Activated naive CD8-positive, alpha-beta T cell treated with anti-CD3 and anti-CD28 coated beads, Interleukin-2, amount 10 ng/mL, durations not matched to agents 7 days and 5 days (primary cell): ENCODE results near the gene STAU1. TPM values are rescaled to one million over a fixed set of nuclear protein-coding genes. Genes with fewer than 3 reads are reported as not detected.
"Not testable (repeated sequence)": the region's sequence is repeated elsewhere in the genome, so short reads cannot be mapped to it uniquely, and the experiment has no call there.

Source experiments
- ATAC-seq: fragments of 150-1000 bp; cut with Tn5 transposase; one replicate; pipeline ENCODE4 v1.10.0; 2021; ENCODE audit warnings: low read depth, moderate library complexity
- POLR2A ChIA-PET: fragments of 350-600 bp; sonication (Branson Sonifier 250); formaldehyde crosslinking; loops from one replicate; lab custom pipeline; 2021; ENCODE audit warnings: antibody characterized with exemption; lab: Charles Lee
- DNase-seq: peaks from one replicate; pipeline ENCODE4 v3.0.0; 2021
- H3K27ac Mint-ChIP-seq: one replicate; pipeline ENCODE4 v1.8.0; 2022; ENCODE audit warnings: mild to moderate bottlenecking, mixed read lengths
- H3K27me3 Mint-ChIP-seq: one replicate; pipeline ENCODE4 v1.8.0; 2022; ENCODE audit warnings: mild to moderate bottlenecking, moderate library complexity, mixed read lengths
- H3K36me3 Mint-ChIP-seq: one replicate; pipeline ENCODE4 v1.8.0; 2021; ENCODE audit warnings: mild to moderate bottlenecking, mixed read lengths
- H3K4me1 Mint-ChIP-seq: one replicate; pipeline ENCODE4 v1.8.0; 2021; ENCODE audit warnings: mixed read lengths
- H3K4me3 Mint-ChIP-seq: one replicate; pipeline ENCODE4 v1.8.0; 2022; ENCODE audit warnings: mild to moderate bottlenecking, moderate library complexity, mixed read lengths
- H3K9me3 Mint-ChIP-seq: one replicate; pipeline ENCODE4 v1.8.0; 2021; ENCODE audit warnings: mixed read lengths
- total RNA-seq, 2 experiments: library from RNA; stranded (reverse); gene quantifications; one replicate each; pipeline ENCODE4 v1.2.3, GENCODE V29; 2021

The STAU1 gene
- total RNA-seq, 2 experiments from 2014 or later: 52.5 to 54.2 TPM

GRCh38 chr20:49169547-49169946 is 18.6 kb downstream of the STAU1 start:
- peaks cover 31% of the 10 kb centered on the region for H3K36me3 Mint-ChIP-seq

DNA sequence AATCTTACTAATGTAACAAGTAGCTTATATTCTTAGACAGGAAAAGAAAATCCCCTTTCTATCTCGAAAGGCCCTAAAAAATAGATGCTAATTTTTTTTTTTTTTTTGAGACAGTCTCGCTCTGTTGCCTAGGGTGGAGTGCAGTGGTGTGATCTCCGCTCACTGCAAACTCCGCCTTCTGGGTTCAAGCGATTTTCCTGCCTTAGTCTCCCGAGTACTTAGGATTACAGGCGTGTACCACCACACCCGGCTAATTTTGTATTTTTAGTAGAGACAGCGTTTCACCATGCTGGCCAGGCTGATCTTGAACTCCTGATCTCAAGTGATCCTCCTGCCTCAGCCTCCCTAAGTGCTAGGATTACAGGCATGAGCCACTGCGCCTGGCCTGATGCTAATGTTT is 19.3 kb downstream of the STAU1 start:
- not testable (repeated sequence) for H3K9me3 Mint-ChIP-seq, H3K27me3 Mint-ChIP-seq, DNase-seq, H3K27ac Mint-ChIP-seq, ATAC-seq
- Mint-ChIP-seq H3K4me3 (peak overlapping the region; percentile 8), H3K36me3 (peaks cover 33% of the 10 kb centered on the region), H3K4me1 (peaks cover 46% of the 10 kb centered on the region)
- POLR2A ChIA-PET: interaction anchor here (2.5 kb wide), 1 partner anchor 15 kb away, joined by 6 read pairs; no protein-coding TSS in a partner anchor

More at GRCh38 chr20:49169547-49169946, 18.6 kb downstream of the STAU1 start:
- Mint-ChIP-seq H3K27ac (no peak overlapping the region), H3K9me3 (no peaks in the 10 kb centered on the region), H3K4me3 (no peak overlapping the region), H3K27me3 (no peaks in the 10 kb centered on the region), H3K4me1 (peaks cover 47% of the 10 kb centered on the region)
- POLR2A ChIA-PET: interaction anchor here (0.7 kb wide), 1 partner anchor 50 kb away, joined by 3 read pairs; the partner anchor contains the start of gene DDX27
- no peak for DNase-seq
- ATAC-seq: no peak

- no peaks in the 10 kb centered on the region for H3K9me3 Mint-ChIP-seq
- H3K4me1 Mint-ChIP-seq: peaks cover 41% of the 10 kb centered on the region
- ATAC-seq: no peak
- peaks cover 28% of the 10 kb centered on the region for H3K36me3 Mint-ChIP-seq
- no peak for DNase-seq
- POLR2A ChIA-PET: interaction anchor here (0.6 to 2.8 kb wide), 6 partner anchors 10 to 733 kb away, joined by 3 to 20 read pairs (median 5); partner anchors contain the start of gene STAU1
- H3K4me3 Mint-ChIP-seq: peak overlapping the region; percentile 61
- peak overlapping the region; percentile 72 for H3K27ac Mint-ChIP-seq
- H3K27me3 Mint-ChIP-seq: no peaks in the 10 kb centered on the region
These were observed 20.2 kb downstream of the STAU1 start for GRCh38 chr20:49167811-49168507.

DNA sequence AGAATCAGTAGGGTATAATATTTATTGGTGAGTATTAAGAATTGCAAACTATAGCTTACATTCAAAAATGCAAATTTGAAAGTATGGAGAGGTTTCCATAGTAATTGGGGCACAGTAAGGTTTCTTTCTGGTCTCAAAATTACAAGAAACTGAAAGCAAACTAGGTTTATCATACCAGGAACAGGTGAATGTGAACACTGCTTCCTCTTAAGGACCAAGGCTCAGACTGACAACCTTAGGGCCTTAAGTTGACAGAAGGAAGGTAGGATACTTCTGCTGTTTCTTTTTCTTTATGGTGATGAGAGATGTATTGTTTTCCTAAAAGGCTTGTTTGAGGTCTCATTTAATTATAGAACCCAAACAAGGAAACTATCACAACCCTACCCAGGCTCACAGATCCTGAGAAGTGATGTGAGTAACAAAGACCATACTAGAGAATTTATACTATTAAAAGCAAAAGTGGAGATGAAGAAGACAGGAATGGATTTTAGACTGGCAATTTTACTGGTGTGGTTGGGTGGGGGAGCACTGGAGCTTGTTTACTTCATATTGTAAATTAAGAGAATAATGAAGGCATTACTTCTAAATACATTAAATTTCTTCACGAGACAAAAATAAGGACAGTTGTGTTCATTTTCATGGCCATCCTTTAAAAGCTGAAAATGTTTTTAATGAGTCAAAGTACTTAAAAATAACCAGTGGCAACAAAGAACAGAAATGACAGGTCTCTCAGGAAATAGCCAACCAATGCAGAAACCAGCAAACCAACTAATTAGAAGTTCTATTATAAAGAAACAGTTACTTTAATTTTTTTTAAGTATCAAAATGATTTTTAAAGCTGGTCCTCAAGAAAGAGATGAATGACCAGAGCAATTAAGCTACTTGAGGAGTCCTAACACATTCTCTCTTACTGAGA is 21.3 kb downstream of the STAU1 start:
- no peaks in the 10 kb centered on the region for H3K9me3 Mint-ChIP-seq
- H3K27me3 Mint-ChIP-seq: no peaks in the 10 kb centered on the region
- peak overlapping the region; percentile 76 for H3K4me3 Mint-ChIP-seq
- H3K27ac Mint-ChIP-seq: peak overlapping the region; percentile 80
- peak; percentile 87 for ATAC-seq
- POLR2A ChIA-PET: interaction anchor here (0.5 to 2.8 kb wide), 5 partner anchors 13 to 52 kb away, joined by 3 to 20 read pairs (median 6); partner anchors contain the start of genes DDX27 and STAU1
- peaks cover 29% of the 10 kb centered on the region for H3K36me3 Mint-ChIP-seq
- peaks cover 37% of the 10 kb centered on the region for H3K4me1 Mint-ChIP-seq
- no peak for DNase-seq

- POLR2A ChIA-PET: interaction anchor here (0.7 to 2.8 kb wide), 2 partner anchors 9 to 22 kb away, joined by 4 to 20 read pairs; partner anchors contain the start of gene STAU1
- Mint-ChIP-seq H3K4me3 (peak overlapping the region; percentile 31), H3K27ac (peak overlapping the region; percentile 80), H3K9me3 (no peaks in the 10 kb centered on the region), H3K36me3 (peaks cover 26% of the 10 kb centered on the region), H3K4me1 (peaks cover 41% of the 10 kb centered on the region), H3K27me3 (no peaks in the 10 kb centered on the region)
- ATAC-seq: no peak
- DNase-seq: no peak
These were observed 22.5 kb downstream of the STAU1 start for GRCh38 chr20:49165611-49166010.

DNA sequence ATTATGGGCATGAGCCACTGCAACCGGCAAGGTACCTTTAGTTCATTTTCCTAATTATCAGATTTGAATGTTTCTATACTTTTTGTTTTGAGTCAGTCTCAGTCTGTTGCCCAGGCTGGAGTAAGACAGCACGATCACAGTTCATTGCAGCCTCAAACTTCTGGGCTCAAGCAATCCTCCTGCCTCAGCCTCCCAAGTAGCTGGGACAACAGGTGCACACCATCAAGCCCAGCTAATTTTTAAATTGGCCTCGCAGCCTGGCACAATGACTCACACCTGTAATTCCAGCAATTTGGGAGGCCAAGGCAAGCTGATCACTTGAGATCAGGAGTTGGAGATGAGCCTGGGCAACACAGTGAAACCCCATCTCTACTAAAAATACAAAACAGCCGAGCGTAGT is 24.4 kb downstream of the STAU1 start:
- peaks cover 37% of the 10 kb centered on the region for H3K4me1 Mint-ChIP-seq
- H3K27ac Mint-ChIP-seq: no peak overlapping the region
- no peak overlapping the region for H3K4me3 Mint-ChIP-seq
- DNase-seq (no peak), ATAC-seq (no peak)
- no peaks in the 10 kb centered on the region for H3K9me3 Mint-ChIP-seq
- POLR2A ChIA-PET: no interaction called here
- peaks cover 31% of the 10 kb centered on the region for H3K36me3 Mint-ChIP-seq
- H3K27me3 Mint-ChIP-seq: no peaks in the 10 kb centered on the region

- peaks cover 38% of the 10 kb centered on the region for H3K36me3 Mint-ChIP-seq
These were observed 26.5 kb downstream of the STAU1 start for GRCh38 chr20:49161428-49162152.

DNA sequence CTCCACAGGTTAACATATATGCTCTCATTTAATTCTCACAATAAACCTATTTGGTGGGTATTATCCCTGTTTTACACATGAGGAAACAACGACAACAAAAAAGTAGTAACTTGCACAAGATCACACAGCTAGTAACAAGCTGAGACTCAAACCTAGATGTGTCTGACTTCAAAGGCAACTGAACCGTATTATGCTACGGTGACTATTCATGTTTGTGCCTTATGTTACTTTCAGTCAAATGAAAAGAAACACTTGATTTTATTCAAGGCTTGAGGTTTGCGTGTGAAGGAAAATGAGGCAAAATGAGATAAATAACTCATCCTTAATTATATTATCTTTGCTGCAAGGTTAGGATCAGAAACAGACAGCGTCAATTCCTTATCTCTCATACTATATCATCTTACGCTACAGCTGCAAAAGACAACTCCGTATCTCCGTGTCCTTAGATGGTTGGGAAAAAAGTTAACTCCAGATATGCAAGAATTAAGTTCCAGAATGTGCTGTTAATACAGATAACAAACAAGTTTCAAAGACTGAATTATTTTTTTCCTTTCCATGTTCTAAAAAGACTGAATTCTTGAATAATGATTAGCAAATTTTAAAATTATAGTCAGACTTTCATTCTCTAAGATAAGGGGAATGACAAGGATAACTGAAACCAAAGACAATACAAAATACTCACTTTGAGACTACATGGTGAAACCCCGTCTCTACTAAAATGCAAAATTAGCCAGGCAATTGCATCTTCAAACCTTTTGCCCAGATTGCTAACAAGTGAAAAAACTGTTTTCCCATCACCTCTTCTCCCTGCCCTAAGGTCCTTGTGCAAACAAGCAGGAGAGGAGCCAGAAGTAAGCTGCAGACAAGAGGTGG is 27.8 kb downstream of the STAU1 start:
- H3K9me3 Mint-ChIP-seq: no peaks in the 10 kb centered on the region
- DNase-seq (no peak), ATAC-seq (no peak)
- H3K4me3 Mint-ChIP-seq: no peak overlapping the region
- no peaks in the 10 kb centered on the region for H3K27me3 Mint-ChIP-seq
- peaks cover 32% of the 10 kb centered on the region for H3K36me3 Mint-ChIP-seq
- POLR2A ChIA-PET: interaction anchor here (0.8 kb wide), 1 partner anchor 33 kb away, joined by 3 read pairs; no protein-coding TSS in a partner anchor
- no peak overlapping the region for H3K27ac Mint-ChIP-seq
- H3K4me1 Mint-ChIP-seq: peaks cover 21% of the 10 kb centered on the region

More at GRCh38 chr20:49161428-49162152, 26.5 kb downstream of the STAU1 start:
- Mint-ChIP-seq H3K9me3 (no peaks in the 10 kb centered on the region), H3K27ac (no peak overlapping the region), H3K4me1 (peaks cover 24% of the 10 kb centered on the region), H3K4me3 (no peak overlapping the region), H3K27me3 (no peaks in the 10 kb centered on the region)
- DNase-seq (no peak), ATAC-seq (no peak)
- POLR2A ChIA-PET: interaction anchor here (0.8 kb wide), 1 partner anchor 34 kb away, joined by 3 read pairs; no protein-coding TSS in a partner anchor

- Mint-ChIP-seq H3K27me3 (no peaks in the 10 kb centered on the region), H3K36me3 (peaks cover 31% of the 10 kb centered on the region), H3K4me3 (no peak overlapping the region), H3K27ac (no peak overlapping the region), H3K4me1 (peaks cover 25% of the 10 kb centered on the region), H3K9me3 (no peaks in the 10 kb centered on the region)
- no peak for DNase-seq
- POLR2A ChIA-PET: no interaction called here
- no peak for ATAC-seq
These were observed 31.0 kb downstream of the STAU1 start for GRCh38 chr20:49157146-49157545.

DNA sequence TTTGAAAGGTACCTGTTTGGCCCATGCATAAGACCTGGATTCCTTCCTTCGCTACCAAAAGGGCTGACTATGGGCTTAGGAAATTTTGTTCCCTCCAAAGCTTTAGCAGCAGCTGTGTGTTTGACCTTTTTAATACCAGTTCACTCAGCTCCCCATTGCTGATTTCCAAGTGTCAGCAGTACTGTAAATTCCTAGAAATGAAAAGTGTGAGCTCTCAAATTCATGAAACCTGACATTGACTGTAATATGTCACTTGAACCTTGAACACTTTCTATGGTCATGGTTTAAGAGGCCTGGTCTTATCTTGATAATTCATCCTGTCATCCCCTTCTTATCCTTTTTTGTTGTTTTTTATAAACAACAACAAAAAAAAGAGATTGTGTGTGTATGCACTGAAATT is 31.7 kb downstream of the STAU1 start:
- POLR2A ChIA-PET: interaction anchor here (0.8 kb wide), 1 partner anchor 9 kb away, joined by 4 read pairs; no protein-coding TSS in a partner anchor
- Mint-ChIP-seq H3K4me1 (peaks cover 22% of the 10 kb centered on the region), H3K4me3 (no peak overlapping the region), H3K36me3 (peaks cover 28% of the 10 kb centered on the region), H3K9me3 (no peaks in the 10 kb centered on the region), H3K27me3 (no peaks in the 10 kb centered on the region), H3K27ac (no peak overlapping the region)
- no peak for DNase-seq
- no peak for ATAC-seq

- POLR2A ChIA-PET: no interaction called here
These were observed 36.7 kb downstream of the STAU1 start for GRCh38 chr20:49151436-49151835.

More at GRCh38 chr20:49151436-49151835, 36.7 kb downstream of the STAU1 start:
- DNase-seq: no peak
- H3K4me3 Mint-ChIP-seq: no peak overlapping the region
- H3K4me1 Mint-ChIP-seq: peaks cover 11% of the 10 kb centered on the region
- H3K9me3 Mint-ChIP-seq: no peaks in the 10 kb centered on the region
- peaks cover 32% of the 10 kb centered on the region for H3K36me3 Mint-ChIP-seq
- no peaks in the 10 kb centered on the region for H3K27me3 Mint-ChIP-seq
- H3K27ac Mint-ChIP-seq: no peak overlapping the region
- ATAC-seq: no peak
